K562 (cell line): Measurements from ENCODE around the gene PSMA6. TPM values are rescaled to one million over a fixed set of nuclear protein-coding genes. Genes with fewer than 3 reads are reported as not detected.
A peak's percentile ranks its signal among the peaks of the same experiment; 100 is the strongest.

Source experiments
- CBX8 ChIP-seq: fragments of 200-600 bp; sonication (generic); IDR thresholded peaks from 2 replicates; pipeline ENCODE4 v1.6.1; 2012; ENCODE audit warnings: borderline replicate concordance, mixed run types, low read depth, mild to moderate bottlenecking, moderate library complexity, mixed read lengths, low read length, control low read depth, inconsistent platforms; ENCODE audit not compliant: poor library complexity, severe bottlenecking; ENCODE audit errors: extremely low read depth
- MEF2D ChIP-seq: conservative IDR thresholded peaks from 2 replicates; pipeline ENCODE4 v1.6.1; 2016; ENCODE audit warnings: low read depth, missing genetic modification characterization, missing compliant biosample characterization
- NCOA6 ChIP-seq: fragments of 450-650 bp; IDR thresholded peaks from 2 replicates; pipeline ENCODE4 v1.6.1; 2017; ENCODE audit warnings: mild to moderate bottlenecking
- PTRF ChIP-seq: fragments of 450-650 bp; IDR thresholded peaks from 2 replicates; pipeline ENCODE4 v1.6.1; 2016; ENCODE audit warnings: mild to moderate bottlenecking, missing genetic modification characterization, missing compliant biosample characterization
- SMARCC2 ChIP-seq: fragments of 450-650 bp; IDR thresholded peaks from 2 replicates; pipeline ENCODE4 v1.6.1; 2017; ENCODE audit warnings: antibody characterized with exemption, moderate library complexity, mild to moderate bottlenecking, low read depth
- ZNF324 ChIP-seq: fragments of 250-450 bp; sonication (Bioruptor Pico); IDR thresholded peaks from 2 replicates; pipeline ENCODE4 v1.4.0; 2020; ENCODE audit warnings: mild to moderate bottlenecking
- ZNF644 ChIP-seq: fragments of 200-800 bp; sonication (Bioruptor generic); IDR thresholded peaks from 2 replicates; pipeline ENCODE4 v1.6.1; 2016; ENCODE audit warnings: low read depth, missing genetic modification characterization, missing compliant biosample characterization
- ZNF766 ChIP-seq: fragments of 200-800 bp; sonication (Bioruptor generic); conservative IDR thresholded peaks from 2 replicates; pipeline ENCODE4 v1.6.1; 2016; ENCODE audit warnings: missing genetic modification characterization, missing compliant biosample characterization
- ZNF785 ChIP-seq: fragments of 250-450 bp; sonication (Bioruptor Pico); IDR thresholded peaks from 2 replicates; pipeline ENCODE4 v1.4.0; 2020; ENCODE audit warnings: mild to moderate bottlenecking
- ZZZ3 ChIP-seq: fragments of 450-650 bp; IDR thresholded peaks from 2 replicates; pipeline ENCODE4 v1.6.1; 2016; ENCODE audit warnings: antibody characterized with exemption, mild to moderate bottlenecking, moderate library complexity
- polyA plus RNA-seq, 8 experiments: library from polyadenylated mRNA; depleted of rRNA in 4 of 8; stranded (reverse) in 5 of 8; unstranded in 3 of 8; fragments of >200 nt; fragmentation: Nextera tagmentation in 2 of 8; fragmentation: Illumina TruSeq in 1 of 8; extraction: Ambion mirVana in 2 of 8; extraction: Trizol in 1 of 8; gene quantifications; 2 replicates each; pipeline versions ENCODE4 v1.2.1 to v1.2.3, GENCODE V29; 2011 to 2014; ENCODE audit warnings: inconsistent platforms in 1 of 8, missing spikeins in 1 of 8
- total RNA-seq, 7 experiments: library from RNA; depleted of rRNA in 6 of 7; stranded (reverse); fragments of >200 nt in 6 of 7; fragmentation: Illumina TruSeq in 2 of 7; extraction: Trizol in 2 of 7; gene quantifications; 2 replicates each; pipeline versions ENCODE4 v1.2.1 to v1.2.3, GENCODE V29; 2011 to 2021; ENCODE audit warnings: low replicate concordance in 1 of 7
- TF ChIP-seq, protein P1 (sequence below): fragments of 450-650 bp; formaldehyde crosslinking; IDR thresholded peaks from 2 replicates; pipeline ENCODE4 v1.4.0; 2020; ENCODE audit warnings: mild to moderate bottlenecking, mixed read lengths
- TF ChIP-seq, protein P2 (sequence below), 2 experiments: fragments of 450-650 bp; formaldehyde crosslinking in 1 of 2; IDR thresholded peaks; 2 replicates each; pipeline versions ENCODE4 v1.4.0 to v1.6.1; 2014 to 2020; ENCODE audit warnings: mild to moderate bottlenecking in 2 of 2, borderline replicate concordance in 1 of 2, low read depth in 1 of 2
- TF ChIP-seq, protein P3 (sequence below): fragments of 450-650 bp; IDR thresholded peaks from 2 replicates; pipeline ENCODE4 v1.6.1; 2016; ENCODE audit warnings: missing biosample characterization, missing genetic modification characterization
- TF ChIP-seq, protein P4 (sequence below): fragments of 450-650 bp; formaldehyde crosslinking; IDR thresholded peaks from 2 replicates; pipeline ENCODE4 v1.4.0; 2020; ENCODE audit warnings: mild to moderate bottlenecking, moderate library complexity

The PSMA6 gene
- total and polyA plus RNA-seq, 9 of the 15 experiments (the other 6 are each of a cell fraction or from before 2014, with no cell fraction given), result 210 to 952 (median 288) TPM

DNA sequence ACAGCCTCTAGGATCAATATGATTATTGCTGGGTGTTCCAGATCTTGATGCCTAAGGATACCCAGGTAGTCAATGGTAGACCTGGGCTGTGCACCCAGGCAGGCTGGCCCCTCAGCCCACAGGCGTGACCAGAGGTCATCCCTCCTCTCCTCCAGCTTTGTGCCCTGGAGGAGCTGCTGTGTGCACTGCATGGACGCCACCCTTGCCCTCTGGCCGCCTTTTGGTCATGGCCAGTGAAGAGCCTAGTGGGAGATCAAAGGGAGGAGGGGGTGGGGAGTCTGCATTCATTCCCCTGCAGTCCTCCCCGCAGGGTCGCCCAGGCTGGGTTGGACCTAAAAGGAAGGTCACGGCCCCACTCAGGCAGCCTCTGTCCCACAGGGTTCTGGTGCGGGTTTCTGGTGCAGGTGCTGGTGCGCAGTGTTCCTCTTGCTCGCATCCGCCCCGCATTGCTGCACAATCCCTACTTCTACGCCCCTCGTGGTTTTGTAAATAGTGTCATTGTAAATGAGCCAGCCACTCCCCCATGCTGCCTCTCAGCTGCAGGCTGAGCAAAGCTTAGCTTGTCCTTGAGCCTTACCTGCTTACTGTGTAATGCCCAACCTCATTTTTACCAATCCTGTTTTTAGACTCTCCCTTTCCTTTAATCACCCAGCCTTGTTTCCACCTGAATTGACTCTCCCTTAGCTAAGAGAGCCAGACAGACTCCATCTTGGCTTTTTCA is 55.3 kb downstream of the PSMA6 start (continued):
- TF ChIP-seq ZNF324 (CRISPR knock-in tag), result 0 out of 2 replicates have a peak, but pooled peaks have one; percentile 23
- TF ChIP-seq MEF2D (tag), result peak; percentile 83
- TF ChIP-seq, protein P1, sequence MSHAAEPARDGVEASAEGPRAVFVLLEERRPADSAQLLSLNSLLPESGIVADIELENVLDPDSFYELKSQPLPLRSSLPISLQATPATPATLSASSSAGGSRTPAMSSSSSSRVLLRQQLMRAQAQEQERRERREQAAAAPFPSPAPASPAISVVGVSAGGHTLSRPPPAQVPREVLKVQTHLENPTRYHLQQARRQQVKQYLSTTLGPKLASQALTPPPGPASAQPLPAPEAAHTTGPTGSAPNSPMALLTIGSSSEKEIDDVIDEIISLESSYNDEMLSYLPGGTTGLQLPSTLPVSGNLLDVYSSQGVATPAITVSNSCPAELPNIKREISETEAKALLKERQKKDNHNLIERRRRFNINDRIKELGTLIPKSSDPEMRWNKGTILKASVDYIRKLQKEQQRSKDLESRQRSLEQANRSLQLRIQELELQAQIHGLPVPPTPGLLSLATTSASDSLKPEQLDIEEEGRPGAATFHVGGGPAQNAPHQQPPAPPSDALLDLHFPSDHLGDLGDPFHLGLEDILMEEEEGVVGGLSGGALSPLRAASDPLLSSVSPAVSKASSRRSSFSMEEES (CRISPR knock-in tag), result 0 out of 2 replicates have a peak, but pooled peaks have one; percentile 3
- no peak for TF ChIP-seq SMARCC2
- TF ChIP-seq, protein P2, sequence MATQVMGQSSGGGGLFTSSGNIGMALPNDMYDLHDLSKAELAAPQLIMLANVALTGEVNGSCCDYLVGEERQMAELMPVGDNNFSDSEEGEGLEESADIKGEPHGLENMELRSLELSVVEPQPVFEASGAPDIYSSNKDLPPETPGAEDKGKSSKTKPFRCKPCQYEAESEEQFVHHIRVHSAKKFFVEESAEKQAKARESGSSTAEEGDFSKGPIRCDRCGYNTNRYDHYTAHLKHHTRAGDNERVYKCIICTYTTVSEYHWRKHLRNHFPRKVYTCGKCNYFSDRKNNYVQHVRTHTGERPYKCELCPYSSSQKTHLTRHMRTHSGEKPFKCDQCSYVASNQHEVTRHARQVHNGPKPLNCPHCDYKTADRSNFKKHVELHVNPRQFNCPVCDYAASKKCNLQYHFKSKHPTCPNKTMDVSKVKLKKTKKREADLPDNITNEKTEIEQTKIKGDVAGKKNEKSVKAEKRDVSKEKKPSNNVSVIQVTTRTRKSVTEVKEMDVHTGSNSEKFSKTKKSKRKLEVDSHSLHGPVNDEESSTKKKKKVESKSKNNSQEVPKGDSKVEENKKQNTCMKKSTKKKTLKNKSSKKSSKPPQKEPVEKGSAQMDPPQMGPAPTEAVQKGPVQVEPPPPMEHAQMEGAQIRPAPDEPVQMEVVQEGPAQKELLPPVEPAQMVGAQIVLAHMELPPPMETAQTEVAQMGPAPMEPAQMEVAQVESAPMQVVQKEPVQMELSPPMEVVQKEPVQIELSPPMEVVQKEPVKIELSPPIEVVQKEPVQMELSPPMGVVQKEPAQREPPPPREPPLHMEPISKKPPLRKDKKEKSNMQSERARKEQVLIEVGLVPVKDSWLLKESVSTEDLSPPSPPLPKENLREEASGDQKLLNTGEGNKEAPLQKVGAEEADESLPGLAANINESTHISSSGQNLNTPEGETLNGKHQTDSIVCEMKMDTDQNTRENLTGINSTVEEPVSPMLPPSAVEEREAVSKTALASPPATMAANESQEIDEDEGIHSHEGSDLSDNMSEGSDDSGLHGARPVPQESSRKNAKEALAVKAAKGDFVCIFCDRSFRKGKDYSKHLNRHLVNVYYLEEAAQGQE (IDR thresholded peaks at IDR 0.05; ENCODE audit: borderline replicate concordance), result no peak
- TF ChIP-seq, protein P2 (CRISPR knock-in tag; IDR thresholded peaks at IDR 0.05; ENCODE audit: low read depth), result no peak
- TF ChIP-seq, protein P3, sequence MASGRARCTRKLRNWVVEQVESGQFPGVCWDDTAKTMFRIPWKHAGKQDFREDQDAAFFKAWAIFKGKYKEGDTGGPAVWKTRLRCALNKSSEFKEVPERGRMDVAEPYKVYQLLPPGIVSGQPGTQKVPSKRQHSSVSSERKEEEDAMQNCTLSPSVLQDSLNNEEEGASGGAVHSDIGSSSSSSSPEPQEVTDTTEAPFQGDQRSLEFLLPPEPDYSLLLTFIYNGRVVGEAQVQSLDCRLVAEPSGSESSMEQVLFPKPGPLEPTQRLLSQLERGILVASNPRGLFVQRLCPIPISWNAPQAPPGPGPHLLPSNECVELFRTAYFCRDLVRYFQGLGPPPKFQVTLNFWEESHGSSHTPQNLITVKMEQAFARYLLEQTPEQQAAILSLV (tag), result peak; percentile 64; the same call in 1 of the 2 replicates
- peak; percentile 79 for TF ChIP-seq PTRF (tag)
- no peak for TF ChIP-seq ZZZ3
- TF ChIP-seq CBX8, result no peak
- no peak for TF ChIP-seq NCOA6
- TF ChIP-seq ZNF644, result 0 out of 2 replicates have a peak, but pooled peaks have one; percentile 50
- TF ChIP-seq, protein P4, sequence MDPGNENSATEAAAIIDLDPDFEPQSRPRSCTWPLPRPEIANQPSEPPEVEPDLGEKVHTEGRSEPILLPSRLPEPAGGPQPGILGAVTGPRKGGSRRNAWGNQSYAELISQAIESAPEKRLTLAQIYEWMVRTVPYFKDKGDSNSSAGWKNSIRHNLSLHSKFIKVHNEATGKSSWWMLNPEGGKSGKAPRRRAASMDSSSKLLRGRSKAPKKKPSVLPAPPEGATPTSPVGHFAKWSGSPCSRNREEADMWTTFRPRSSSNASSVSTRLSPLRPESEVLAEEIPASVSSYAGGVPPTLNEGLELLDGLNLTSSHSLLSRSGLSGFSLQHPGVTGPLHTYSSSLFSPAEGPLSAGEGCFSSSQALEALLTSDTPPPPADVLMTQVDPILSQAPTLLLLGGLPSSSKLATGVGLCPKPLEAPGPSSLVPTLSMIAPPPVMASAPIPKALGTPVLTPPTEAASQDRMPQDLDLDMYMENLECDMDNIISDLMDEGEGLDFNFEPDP, result 0 out of 2 replicates have a peak, but pooled peaks have one; percentile 50
- no peak for TF ChIP-seq ZNF785 (CRISPR knock-in tag)
- TF ChIP-seq ZNF766 (CRISPR knock-in tag), result peak; percentile 81; the same call in 1 of the 2 replicates
